Measurements from ENCODE around the gene DYNC2I2. TPM values are rescaled to one million over a fixed set of nuclear protein-coding genes. Genes with fewer than 3 reads are reported as not detected.
"Not testable (repeated sequence)": the region's sequence is repeated elsewhere in the genome, so short reads cannot be mapped to it uniquely, and the experiment has no call there.

The DYNC2I2 gene
- total and polyA plus RNA-seq, 2 experiments from 2014 or later, result 48.7 to 78.3 TPM

- TF ChIP-seq ETS1 (IDR thresholded peaks at IDR 0.05), result no peak
- no peak for TF ChIP-seq EZH2 (IDR thresholded peaks at IDR 0.05; ENCODE audit: low read depth, unreplicated experiment)
Observed at GRCh38 chr9:128701227-128701854, 44.7 kb upstream of the DYNC2I2 start (continued).

- not testable (repeated sequence) for H3K9me3 Mint-ChIP-seq; H3K27me3 ChIP-seq (ENCODE audit: insufficient read depth); H2AFZ ChIP-seq; H3K9me2 ChIP-seq (ENCODE audit: insufficient read depth); ATAC-seq; H3K27ac Mint-ChIP-seq; H3K79me2 ChIP-seq (replicated peaks; ENCODE audit: insufficient read depth); H3K4me3 ChIP-seq; H3K4me3 Mint-ChIP-seq; H3K4me1 ChIP-seq (ENCODE audit: insufficient read depth); H3K27ac ChIP-seq (ENCODE audit: low read depth); H3K4me1 Mint-ChIP-seq; DNase-seq (ENCODE audit: low spot score); H3K4me2 ChIP-seq
- peaks cover 53% of the 10 kb centered on the region for H3F3A ChIP-seq (replicated peaks; ENCODE audit: low read depth)
- peaks cover 36% of the 10 kb centered on the region for H3K36me3 Mint-ChIP-seq (ENCODE audit: low read depth)
- H4K20me1 ChIP-seq (replicated peaks; ENCODE audit: insufficient read depth), result peaks cover 13% of the 10 kb centered on the region; the same call in 1 of the 2 replicates
- peaks cover 25% of the 10 kb centered on the region for H3K27me3 Mint-ChIP-seq (ENCODE audit: insufficient read depth, low read depth, poor library complexity)
- peaks cover 26% of the 10 kb centered on the region for H3K36me3 ChIP-seq (ENCODE audit: insufficient read depth)
Observed at GRCh38 chr9:128699096-128699795, 42.6 kb upstream of the DYNC2I2 start.

GRCh38 chr9:128696923-128697707 lies 40.5 kb upstream of the DYNC2I2 start:
- Mint-ChIP-seq H3K4me1 (no peaks in the 10 kb centered on the region; the same call in 2 of the 3 replicates), H3K4me3 (0 out of 3 replicates have a peak overlapping the region, but pooled peaks have one; percentile 30), H3K27ac (no peak overlapping the region), H3K9me3 (no peaks in the 10 kb centered on the region; the same call in 2 of the 3 replicates), H3K27me3 (ENCODE audit: insufficient read depth, low read depth, poor library complexity) (peaks cover 20% of the 10 kb centered on the region), H3K36me3 (ENCODE audit: low read depth) (peaks cover 57% of the 10 kb centered on the region)
- no peaks in the 10 kb centered on the region for H3K9me2 ChIP-seq (ENCODE audit: insufficient read depth)
- H3K79me2 ChIP-seq (replicated peaks; ENCODE audit: insufficient read depth), result peaks cover 23% of the 10 kb centered on the region
- H3K27me3 ChIP-seq (ENCODE audit: insufficient read depth), result no peaks in the 10 kb centered on the region
- TF ChIP-seq STAT1 (IDR thresholded peaks at IDR 0.05; ENCODE audit: unreplicated experiment), result no peak
- TF ChIP-seq ZNF114 (CRISPR knock-in tag; IDR thresholded peaks at IDR 0.05), result no peak
- TF ChIP-seq POLR2AphosphoS5 (IDR thresholded peaks at IDR 0.05; ENCODE audit: low read depth), result peak; percentile 62
- no peak for TF ChIP-seq NANOG (IDR thresholded peaks at IDR 0.05; ENCODE audit: borderline replicate concordance)
- no peak for TF ChIP-seq JUNB (IDR thresholded peaks at IDR 0.05; ENCODE audit: unreplicated experiment)
- no peak overlapping the region for H3K4me3 ChIP-seq
- H3K4me2 ChIP-seq, result no peak overlapping the region
- no peaks in the 10 kb centered on the region for H3K4me1 ChIP-seq (ENCODE audit: insufficient read depth)
- peak; percentile 17 for ATAC-seq
- no peak for DNase-seq (ENCODE audit: low spot score)
- peak overlapping the region; percentile 29; the same call in 1 of the 2 replicates for H3K27ac ChIP-seq (ENCODE audit: low read depth)
- peaks cover 47% of the 10 kb centered on the region for H3K36me3 ChIP-seq (ENCODE audit: insufficient read depth)
- H3F3A ChIP-seq (replicated peaks; ENCODE audit: low read depth), result peaks cover 70% of the 10 kb centered on the region
- H2AFZ ChIP-seq, result no peak overlapping the region
- H4K20me1 ChIP-seq (replicated peaks; ENCODE audit: insufficient read depth), result peaks cover 30% of the 10 kb centered on the region
